Endothelial cell of umbilical vein (primary cell): ENCODE data around the gene PAK5.

ENCODE experiments used
- CTCF ChIP-seq, 2 donors: IDR thresholded peaks; 1 replicate in 1 of 2; 2 replicates in 1 of 2; pipeline ENCODE4 v1.5.1; 2011; ENCODE audit warnings: low read length in 2 of 2, mild to moderate bottlenecking in 2 of 2, moderate library complexity in 2 of 2, control low read depth in 1 of 2, inconsistent platforms in 1 of 2, low read depth in 1 of 2; ENCODE audit not compliant: insufficient read depth in 1 of 2; ENCODE audit errors: extremely low read depth in 1 of 2
- POLR2A ChIP-seq: IDR thresholded peaks from 2 replicates; pipeline ENCODE4 v1.6.1; 2012; ENCODE audit warnings: low read depth, mild to moderate bottlenecking, control low read depth, low read length

GRCh38 chr20:9739991-9740390, 98.9 kb downstream of the PAK5 start:
- TF ChIP-seq CTCF (IDR thresholded peaks at IDR 0.05; ENCODE audit: extremely low read depth in 1 of 2, insufficient read depth in 1 of 2, low read depth in 1 of 2, low read length in 2 of 2) (no peak), POLR2A (no peak)
